ENCODE measurements around the gene FRMD8. TPM values are rescaled to one million over a fixed set of nuclear protein-coding genes. Genes with fewer than 3 reads are reported as not detected.

Gene FRMD8
- total RNA-seq, 4 donors from 2014 or later: 44.1 to 88.7 (median 81.0) TPM

GRCh38 chr11:65362320-65362931, 24.0 kb upstream of the FRMD8 start:
- no peak for DNase-seq
- Histone ChIP-seq H3K27me3 (no peaks in the 10 kb centered on the region), H3K36me3 (no peaks in the 10 kb centered on the region), H3K4me3 (no peak overlapping the region), H3K4me1 (peaks cover 0 to 8% (median 3%) of the 10 kb centered on the region in 3 donors), H3K9me3 (no peaks in the 10 kb centered on the region), H3K27ac (no peak overlapping the region)
- TF ChIP-seq POLR2A (IDR thresholded peaks at IDR 0.05) (no peak), CTCF (IDR thresholded peaks at IDR 0.05) (no peak)
- WGBS, 2 donors: 74 to 85% methylated on average over 10 of the region's 10 CpGs
- intact Hi-C loops (cut with DNase I): no loop called here

GRCh38 chr11:65362966-65363365, 23.5 kb upstream of the FRMD8 start:
- no peak for DNase-seq
- Histone ChIP-seq H3K27ac (no peak overlapping the region), H3K9me3 (no peaks in the 10 kb centered on the region), H3K36me3 (no peaks in the 10 kb centered on the region), H3K27me3 (no peaks in the 10 kb centered on the region), H3K4me1 (peaks cover 0 to 8% (median 3%) of the 10 kb centered on the region in 3 donors), H3K4me3 (no peak overlapping the region)
- 82 to 91% methylated on average over 4 to 6 of the region's 6 CpGs for WGBS, 2 donors
- intact Hi-C loops (cut with DNase I): no loop called here
- no peak for TF ChIP-seq CTCF (IDR thresholded peaks at IDR 0.05)
- no peak for TF ChIP-seq POLR2A (IDR thresholded peaks at IDR 0.05)

GRCh38 chr11:65363770-65364169, 22.7 kb upstream of the FRMD8 start:
- Histone ChIP-seq H3K27me3 (no peaks in the 10 kb centered on the region), H3K9me3 (no peaks in the 10 kb centered on the region), H3K4me3 (no peak overlapping the region), H3K4me1 (peaks cover 0 to 8% (median 3%) of the 10 kb centered on the region in 3 donors), H3K27ac (no peak overlapping the region), H3K36me3 (no peaks in the 10 kb centered on the region)
- no peak for TF ChIP-seq POLR2A (IDR thresholded peaks at IDR 0.05)
- no peak for TF ChIP-seq CTCF (IDR thresholded peaks at IDR 0.05)
- intact Hi-C loops (cut with DNase I): no loop called here
- 72 to 86% methylated on average over 3 of the region's 3 CpGs for WGBS, 2 donors
- no peak for DNase-seq

- H3K27ac ChIP-seq: no peak overlapping the region
- no peaks in the 10 kb centered on the region for H3K27me3 ChIP-seq
- no peak overlapping the region for H3K4me3 ChIP-seq
- H3K9me3 ChIP-seq: no peaks in the 10 kb centered on the region
- H3K36me3 ChIP-seq: no peaks in the 10 kb centered on the region
- no peak for DNase-seq
- peaks cover 0 to 8% (median 3%) of the 10 kb centered on the region in 3 donors for H3K4me1 ChIP-seq
- peak; percentile 62 to 90 (median 84) for TF ChIP-seq CTCF (IDR thresholded peaks at IDR 0.05)
- no peak for TF ChIP-seq POLR2A (IDR thresholded peaks at IDR 0.05)
- intact Hi-C loops (cut with DNase I): loop anchor here (5.0 kb wide), 1 partner anchor 146 kb away; no protein-coding TSS in a partner anchor
- 0 to 2% methylated on average over 4 of the region's 4 CpGs for WGBS, 2 donors
Measured at GRCh38 chr11:65366340-65366773, 20.1 kb upstream of the FRMD8 start.

- H3K36me3 ChIP-seq: no peaks in the 10 kb centered on the region
- no peaks in the 10 kb centered on the region for H3K9me3 ChIP-seq
- no peak for TF ChIP-seq CTCF (IDR thresholded peaks at IDR 0.05)
- no peak for TF ChIP-seq POLR2A (IDR thresholded peaks at IDR 0.05)
- H3K4me3 ChIP-seq: no peak overlapping the region
- H3K27ac ChIP-seq: peak overlapping the region in 1 of 4 donors; percentile 19
- DNase-seq: no peak
- intact Hi-C loops (cut with DNase I): no loop called here
- WGBS, 2 donors: 80 to 89% methylated on average over 5 to 6 of the region's 6 CpGs
- H3K27me3 ChIP-seq: no peaks in the 10 kb centered on the region
- peaks cover 0 to 19% (median 3%) of the 10 kb centered on the region in 3 donors for H3K4me1 ChIP-seq
Measured at GRCh38 chr11:65370659-65371049, 15.8 kb upstream of the FRMD8 start.
